Measurements from ENCODE around the gene HMGN3.

The HMGN3 gene

DNA sequence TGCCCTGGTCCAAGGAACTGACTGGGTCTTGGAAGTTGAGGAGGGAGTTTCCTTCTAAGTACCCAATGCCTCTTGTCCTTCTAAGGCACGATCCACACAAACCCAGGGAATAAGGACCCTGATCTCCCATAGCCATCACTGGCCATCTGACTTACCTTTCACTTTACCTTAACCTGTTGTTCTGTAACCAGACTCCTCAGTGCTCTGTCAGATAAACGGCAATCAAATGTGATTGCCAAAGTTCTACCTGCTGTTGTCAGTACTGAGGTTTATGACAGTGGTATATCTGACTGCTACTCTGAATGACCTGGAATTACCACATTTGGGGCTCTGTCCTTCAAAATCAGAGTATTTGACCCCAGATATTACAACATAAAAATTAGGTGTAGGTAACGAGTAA lies 49.8 kb downstream of the HMGN3 start:
- no peak for DNase-seq (ENCODE audit: low read depth)

DNA sequence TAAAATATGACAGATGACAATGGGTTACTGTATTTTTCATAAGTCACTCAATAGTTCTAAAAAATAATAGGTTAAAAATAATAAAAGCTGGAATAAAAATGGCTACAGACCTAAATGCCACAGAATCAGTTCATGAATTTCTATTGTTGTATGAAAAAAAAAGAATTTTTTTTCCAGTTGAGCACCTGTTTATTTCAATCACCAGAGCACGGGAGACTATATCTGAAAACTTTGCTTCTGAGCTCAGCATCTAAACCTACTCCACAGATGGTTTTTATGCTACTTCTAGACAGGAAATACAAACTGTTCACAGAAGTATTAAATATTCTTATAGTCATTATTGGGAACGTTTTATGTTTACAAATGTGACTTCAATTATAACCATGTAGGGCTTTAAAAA lies 50.4 kb downstream of the HMGN3 start:
- DNase-seq (ENCODE audit: low read depth): no peak

DNA sequence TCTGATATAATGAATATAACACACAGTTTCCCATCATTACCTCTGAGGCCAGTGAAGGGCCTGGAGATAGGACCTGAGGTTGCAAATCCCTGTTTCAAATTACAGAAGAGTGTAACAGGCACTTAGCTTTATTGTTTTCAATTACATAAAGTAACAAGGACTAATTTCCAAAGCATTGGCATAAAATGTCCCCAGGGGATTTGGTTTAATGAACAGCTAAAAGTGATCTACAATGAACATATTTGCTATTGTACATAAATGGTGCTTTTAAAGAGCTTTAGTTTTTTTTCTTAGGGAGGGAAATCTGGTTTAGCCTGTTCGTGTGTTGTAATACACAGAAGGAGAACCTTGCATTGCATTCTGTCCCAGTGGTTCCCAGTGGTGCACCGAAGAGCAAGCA lies 54.4 kb downstream of the HMGN3 start:
- DNase-seq (ENCODE audit: low read depth): no peak

GRCh38 chr6:79173378-79173777 lies 61.1 kb downstream of the HMGN3 start:
- no peak for DNase-seq (ENCODE audit: low read depth)

- no peak for DNase-seq (ENCODE audit: low read depth)
These were observed 63.5 kb downstream of the HMGN3 start for GRCh38 chr6:79170959-79171358.

GRCh38 chr6:79170431-79170830 lies 64.1 kb downstream of the HMGN3 start:
- DNase-seq (ENCODE audit: low read depth): no peak

DNA sequence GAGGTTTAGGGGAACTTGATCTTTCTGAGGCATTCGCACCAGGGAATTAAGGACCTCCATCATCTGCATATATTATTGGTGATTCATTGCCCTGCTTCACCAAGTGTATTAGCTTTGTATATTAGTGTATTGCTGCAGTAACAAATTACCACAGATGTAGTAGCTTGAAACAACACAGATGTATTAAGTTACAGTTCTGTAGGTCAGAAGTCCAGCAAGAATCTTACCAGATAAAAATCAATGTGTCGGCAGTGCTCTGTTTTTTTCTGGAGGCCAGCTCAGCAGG lies 65.8 kb downstream of the HMGN3 start:
- no peak for DNase-seq (ENCODE audit: low read depth)

GRCh38 chr6:79167931-79168694 lies 66.4 kb downstream of the HMGN3 start:
- DNase-seq (ENCODE audit: low read depth): no peak

DNA sequence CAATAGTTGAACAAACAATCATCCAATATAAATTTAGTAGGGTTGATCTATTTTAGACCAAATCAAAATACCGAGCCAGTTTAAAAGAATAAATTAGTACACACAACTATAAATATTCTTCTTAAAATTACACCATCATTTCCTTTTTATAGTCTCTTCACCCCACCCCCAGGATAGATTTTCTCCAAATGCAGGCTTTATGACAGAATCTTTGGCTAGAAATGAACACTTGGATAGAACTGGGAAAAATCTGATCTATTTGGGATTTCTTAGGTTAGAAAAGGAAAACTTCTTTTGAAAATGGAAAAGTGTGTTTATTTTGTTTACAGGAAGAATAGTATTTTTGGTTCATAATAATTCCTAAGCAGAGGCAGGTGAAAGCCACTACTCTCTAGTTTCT lies 74.6 kb downstream of the HMGN3 start:
- DNase-seq (ENCODE audit: low read depth): no peak

GRCh38 chr6:79158856-79159516 lies 75.5 kb downstream of the HMGN3 start:
- DNase-seq (ENCODE audit: low read depth): no peak

DNA sequence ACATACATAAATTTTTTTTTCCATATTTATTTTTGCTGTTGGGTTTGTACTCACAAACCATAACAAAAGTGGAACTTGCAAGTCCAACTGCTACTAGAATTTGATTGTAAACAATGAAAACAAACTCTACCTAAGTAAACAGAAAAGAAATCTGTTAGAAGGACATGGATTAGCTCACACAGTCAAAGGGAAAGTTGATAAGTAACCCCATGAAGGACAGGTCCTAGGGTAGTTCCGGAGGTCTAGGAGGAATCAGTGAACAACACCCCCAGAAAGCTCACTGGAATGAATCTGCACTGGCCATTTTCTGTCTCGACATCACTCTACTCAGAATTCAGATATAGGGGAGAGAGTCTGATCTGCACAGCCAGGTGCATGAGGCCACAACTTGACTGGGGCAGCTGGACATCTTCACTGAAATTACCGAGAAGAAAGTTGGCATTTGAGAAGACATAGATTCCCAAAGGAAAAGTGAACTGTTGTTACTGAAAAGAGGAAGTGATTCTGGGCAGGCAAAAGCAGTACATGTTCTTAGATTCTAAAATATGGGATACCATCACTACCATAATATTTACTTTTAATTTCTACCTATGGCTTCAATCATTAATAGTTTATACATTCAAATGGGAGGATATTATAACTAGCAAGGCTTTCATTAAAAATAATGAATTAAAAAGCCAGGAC lies 76.4 kb downstream of the HMGN3 start:
- DNase-seq (ENCODE audit: low read depth): no peak

- DNase-seq (ENCODE audit: low read depth): no peak
These were observed 82.2 kb downstream of the HMGN3 start for GRCh38 chr6:79152269-79152737.

Data from activated T-cell treated with anti-CD3 and anti-CD28 coated beads for 48 hours (primary cell).